Ascending aorta (tissue), 2 donors: Measurements from ENCODE around the gene CDCA3. TPM values are rescaled to one million over a fixed set of nuclear protein-coding genes. Genes with fewer than 3 reads are reported as not detected.
"Not testable (repeated sequence)": the region's sequence is repeated elsewhere in the genome, so short reads cannot be mapped to it uniquely, and the experiment has no call there.

Experiments
- DNase-seq, 2 donors: peaks; one replicate each; pipeline ENCODE4 v3.0.0-alpha.2; 2019; ENCODE audit warnings: low spot score in 2 of 2
- H3K27ac ChIP-seq, 2 donors: fragments of 200-600 bp; sonication (generic); one replicate each; pipeline ENCODE4 v1.5.1; 2016 to 2017; ENCODE audit warnings: mild to moderate bottlenecking in 1 of 2
- H3K27me3 ChIP-seq: fragments of 200-600 bp; sonication (generic); one replicate; pipeline ENCODE4 v1.5.1; 2017
- H3K36me3 ChIP-seq, 2 donors: fragments of 200-600 bp; sonication (generic); one replicate each; pipeline ENCODE4 v1.5.1; 2016
- H3K4me1 ChIP-seq, 2 donors: fragments of 200-600 bp; sonication (generic); one replicate each; pipeline ENCODE4 v1.5.1; 2016 to 2017; ENCODE audit warnings: mild to moderate bottlenecking in 1 of 2
- H3K4me3 ChIP-seq, 2 donors: fragments of 200-600 bp; sonication (generic); one replicate each; pipeline ENCODE4 v1.5.1; 2016 to 2017; ENCODE audit warnings: mild to moderate bottlenecking in 1 of 2
- H3K9me3 ChIP-seq, 2 donors: fragments of 200-600 bp; sonication (generic); one replicate each; pipeline ENCODE4 v1.5.1; 2016
- intact Hi-C: fragments of 100-400 bp; cut with DNase I; formaldehyde crosslinking; loops from one replicate; pipeline ENCODE4 v1.15.1; 2023
- total RNA-seq: library from RNA; depleted of rRNA; stranded (reverse); fragments of >200 nt; gene quantifications from one replicate; pipeline ENCODE4 v1.1.0, GENCODE V29; 2016
- TF ChIP-seq, protein P1 (sequence below), 3 experiments: fragments of 200-600 bp in 2 of 3; fragments of 450-650 bp in 1 of 3; sonication (generic) in 2 of 3; IDR thresholded peaks; one replicate each; pipeline ENCODE4 v1.5.1; 2016 to 2019; ENCODE audit warnings: antibody characterized with exemption in 3 of 3, mild to moderate bottlenecking in 1 of 3, moderate library complexity in 1 of 3

CDCA3 gene
- total RNA-seq, 1 donor from 2014 or later, result not detected

DNA sequence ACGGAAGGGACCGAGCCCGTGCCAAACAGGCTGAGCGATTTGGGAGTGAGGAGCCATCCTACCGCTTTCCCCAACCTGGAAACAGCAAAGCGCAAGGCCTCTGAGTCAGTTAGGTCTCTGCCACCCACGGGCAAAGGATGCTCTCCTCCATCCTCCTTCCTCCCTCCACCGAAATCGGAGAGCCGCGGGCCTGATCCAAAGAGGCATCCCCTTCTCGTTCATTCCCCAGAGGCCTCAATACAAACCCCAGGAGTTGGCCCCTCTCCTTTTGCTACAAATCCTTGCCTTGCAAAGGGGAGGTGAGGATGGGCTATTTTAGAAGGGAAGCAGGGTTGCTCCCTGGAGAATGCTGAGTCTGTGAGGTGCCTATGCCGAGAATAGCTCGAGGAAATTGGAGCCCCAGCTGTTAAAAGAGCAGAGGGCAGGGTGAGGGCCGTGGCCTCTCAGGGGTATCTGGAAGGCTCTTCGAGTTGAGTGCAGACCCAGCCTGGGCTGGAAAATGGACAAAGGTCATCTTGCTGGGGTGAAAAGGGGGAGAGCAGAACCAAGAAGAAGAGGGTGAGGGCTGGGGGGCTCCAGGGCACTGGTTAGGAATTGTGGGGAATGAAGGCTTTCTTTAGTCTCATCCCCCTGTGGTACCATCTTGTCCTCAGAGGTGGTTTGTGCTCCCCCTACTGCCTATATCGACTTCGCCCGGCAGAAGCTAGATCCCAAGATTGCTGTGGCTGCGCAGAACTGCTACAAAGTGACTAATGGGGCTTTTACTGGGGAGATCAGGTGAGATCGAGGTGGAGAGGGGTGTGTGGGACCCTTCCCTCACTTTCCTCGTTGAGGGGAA lies 17.3 kb upstream of the CDCA3 start:
- Histone ChIP-seq H3K4me3 (peak overlapping the region; percentile 91 to 94), H3K4me1 (peaks cover 14 to 40% of the 10 kb centered on the region in 2 donors), H3K27ac (peak overlapping the region; percentile 99), H3K27me3 (no peaks in the 10 kb centered on the region), H3K36me3 (peaks cover 37 to 40% of the 10 kb centered on the region in 2 donors), H3K9me3 (no peaks in the 10 kb centered on the region)
- no peak for DNase-seq
- TF ChIP-seq, protein P1, sequence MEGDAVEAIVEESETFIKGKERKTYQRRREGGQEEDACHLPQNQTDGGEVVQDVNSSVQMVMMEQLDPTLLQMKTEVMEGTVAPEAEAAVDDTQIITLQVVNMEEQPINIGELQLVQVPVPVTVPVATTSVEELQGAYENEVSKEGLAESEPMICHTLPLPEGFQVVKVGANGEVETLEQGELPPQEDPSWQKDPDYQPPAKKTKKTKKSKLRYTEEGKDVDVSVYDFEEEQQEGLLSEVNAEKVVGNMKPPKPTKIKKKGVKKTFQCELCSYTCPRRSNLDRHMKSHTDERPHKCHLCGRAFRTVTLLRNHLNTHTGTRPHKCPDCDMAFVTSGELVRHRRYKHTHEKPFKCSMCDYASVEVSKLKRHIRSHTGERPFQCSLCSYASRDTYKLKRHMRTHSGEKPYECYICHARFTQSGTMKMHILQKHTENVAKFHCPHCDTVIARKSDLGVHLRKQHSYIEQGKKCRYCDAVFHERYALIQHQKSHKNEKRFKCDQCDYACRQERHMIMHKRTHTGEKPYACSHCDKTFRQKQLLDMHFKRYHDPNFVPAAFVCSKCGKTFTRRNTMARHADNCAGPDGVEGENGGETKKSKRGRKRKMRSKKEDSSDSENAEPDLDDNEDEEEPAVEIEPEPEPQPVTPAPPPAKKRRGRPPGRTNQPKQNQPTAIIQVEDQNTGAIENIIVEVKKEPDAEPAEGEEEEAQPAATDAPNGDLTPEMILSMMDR (IDR thresholded peaks at IDR 0.05), result no peak
- intact Hi-C loops, result loop anchor here (1.0 to 2.0 kb wide), 2 partner anchors 56 to 97 kb away; no protein-coding TSS in a partner anchor

DNA sequence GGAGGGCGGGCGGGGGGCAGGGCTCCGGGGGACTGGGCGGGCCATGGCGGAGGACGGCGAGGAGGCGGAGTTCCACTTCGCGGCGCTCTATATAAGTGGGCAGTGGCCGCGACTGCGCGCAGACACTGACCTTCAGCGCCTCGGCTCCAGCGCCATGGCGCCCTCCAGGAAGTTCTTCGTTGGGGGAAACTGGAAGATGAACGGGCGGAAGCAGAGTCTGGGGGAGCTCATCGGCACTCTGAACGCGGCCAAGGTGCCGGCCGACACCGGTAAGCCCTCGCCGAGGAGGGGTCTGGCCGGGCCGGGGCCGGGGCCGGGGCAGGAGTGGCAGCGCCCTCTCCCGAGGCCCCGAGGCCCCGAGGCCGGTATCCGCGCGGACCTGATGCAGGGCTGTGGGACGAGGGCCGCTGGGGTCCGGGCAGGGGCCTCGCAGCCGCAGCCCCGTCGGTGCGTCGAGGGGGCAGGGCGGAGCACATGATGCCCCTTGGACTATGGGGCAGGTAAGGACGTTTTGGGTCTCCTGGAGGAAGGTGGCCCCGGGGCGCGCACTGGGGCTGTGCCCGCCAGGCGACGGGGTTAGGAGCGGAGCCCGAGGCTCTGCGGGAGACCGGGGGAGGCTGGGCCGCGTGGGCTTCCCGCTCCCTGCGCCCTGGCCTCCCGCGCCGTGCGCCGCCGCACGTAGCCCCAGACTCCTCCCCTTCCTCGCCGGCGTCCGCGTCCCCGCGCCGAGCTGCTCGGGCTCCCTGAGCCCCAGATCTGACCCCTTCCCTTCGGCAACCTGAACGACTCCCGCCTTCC lies 16.5 kb upstream of the CDCA3 start, which contains the start of gene TPI1:
TSS of gene TPI1 (plus strand) at position 119 of the 798 bp plus-strand sequence. CDS start at position 155, 36 bp downstream.
- no peaks in the 10 kb centered on the region for H3K27me3 ChIP-seq
- intact Hi-C loops, result loop anchor here (1.0 to 2.0 kb wide), 4 partner anchors 15 to 76 kb away; partner anchors contain the start of genes LRRC23, RNU7-1 and USP5
- H3K36me3 ChIP-seq, result peaks cover 43 to 48% of the 10 kb centered on the region in 2 donors
- TF ChIP-seq, protein P1 (IDR thresholded peaks at IDR 0.05), result peak in 2 of 3 experiments; percentile 3 to 11
- DNase-seq, result no peak
- peak within 1 kb of the TSS; percentile 91 to 94 for H3K4me3 ChIP-seq
- H3K27ac ChIP-seq, result peak within 1 kb of the TSS; percentile 99
- H3K4me1 ChIP-seq, result peaks cover 14 to 40% of the 10 kb centered on the region in 2 donors
- no peaks in the 10 kb centered on the region for H3K9me3 ChIP-seq

- peaks cover 49 to 54% of the 10 kb centered on the region in 2 donors for H3K36me3 ChIP-seq
- TF ChIP-seq, protein P1 (IDR thresholded peaks at IDR 0.05), result no peak
Measured at GRCh38 chr12:6866920-6867412, 15.9 kb upstream of the CDCA3 start.

DNA sequence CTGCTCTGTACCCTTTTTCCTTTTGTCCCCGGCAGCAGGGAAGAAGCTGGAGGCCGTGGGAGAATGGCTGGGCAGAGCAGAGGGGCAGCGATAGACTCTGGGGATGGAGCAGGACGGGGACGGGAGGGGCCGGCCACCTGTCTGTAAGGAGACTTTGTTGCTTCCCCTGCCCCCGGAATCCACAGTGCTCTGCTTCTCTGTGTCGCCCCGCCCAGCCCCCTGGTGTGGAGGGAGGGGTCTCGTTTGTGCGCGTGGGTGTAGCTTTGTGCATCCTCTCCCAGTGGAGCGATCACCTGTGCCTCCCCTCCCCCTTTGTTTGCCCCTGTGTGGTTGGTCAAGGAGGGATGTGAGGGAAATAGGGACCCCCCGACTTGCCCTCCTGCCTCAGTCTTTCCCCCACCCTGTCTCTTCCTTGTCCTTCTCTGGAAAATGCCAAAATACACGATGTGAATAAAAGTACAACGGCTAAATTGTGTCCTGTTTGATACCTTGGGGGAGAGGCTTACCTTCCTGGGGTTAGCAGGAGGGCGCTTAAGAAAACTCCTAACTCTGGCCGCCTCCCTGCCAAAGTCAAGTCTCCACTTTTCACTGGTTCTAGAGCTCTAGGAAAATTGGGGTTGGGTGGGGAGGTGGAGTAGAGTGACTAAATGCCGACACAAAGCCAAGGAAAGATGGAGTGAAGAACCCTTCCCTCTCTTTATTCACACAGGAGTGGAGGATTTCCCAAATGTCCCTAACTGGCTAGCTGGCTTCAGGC lies 15.3 kb upstream of the CDCA3 start:
- DNase-seq, result no peak
- H3K27me3 ChIP-seq, result no peaks in the 10 kb centered on the region
- intact Hi-C loops, result loop anchor here (2.0 kb wide), 1 partner anchor 14 kb away; the partner anchor contains the start of gene USP5
- H3K4me3 ChIP-seq, result peak overlapping the region; percentile 91 to 94
- H3K4me1 ChIP-seq, result peaks cover 7 to 32% of the 10 kb centered on the region in 2 donors
- H3K27ac ChIP-seq, result peak overlapping the region; percentile 99
- peaks cover 54 to 61% of the 10 kb centered on the region in 2 donors for H3K36me3 ChIP-seq
- no peaks in the 10 kb centered on the region for H3K9me3 ChIP-seq
- TF ChIP-seq, protein P1 (IDR thresholded peaks at IDR 0.05), result no peak

More at GRCh38 chr12:6866920-6867412, 15.9 kb upstream of the CDCA3 start:
- Histone ChIP-seq H3K4me1 (peaks cover 12 to 38% of the 10 kb centered on the region in 2 donors), H3K4me3 (peak overlapping the region; percentile 91 to 94), H3K27me3 (no peaks in the 10 kb centered on the region), H3K27ac (peak overlapping the region; percentile 99), H3K9me3 (no peaks in the 10 kb centered on the region)
- peak in 1 of 2 donors; percentile 91 for DNase-seq
- intact Hi-C loops, result loop anchor here (1.0 to 2.0 kb wide), 3 partner anchors 14 to 76 kb away; partner anchors contain the start of genes LRRC23, RNU7-1 and USP5

DNA sequence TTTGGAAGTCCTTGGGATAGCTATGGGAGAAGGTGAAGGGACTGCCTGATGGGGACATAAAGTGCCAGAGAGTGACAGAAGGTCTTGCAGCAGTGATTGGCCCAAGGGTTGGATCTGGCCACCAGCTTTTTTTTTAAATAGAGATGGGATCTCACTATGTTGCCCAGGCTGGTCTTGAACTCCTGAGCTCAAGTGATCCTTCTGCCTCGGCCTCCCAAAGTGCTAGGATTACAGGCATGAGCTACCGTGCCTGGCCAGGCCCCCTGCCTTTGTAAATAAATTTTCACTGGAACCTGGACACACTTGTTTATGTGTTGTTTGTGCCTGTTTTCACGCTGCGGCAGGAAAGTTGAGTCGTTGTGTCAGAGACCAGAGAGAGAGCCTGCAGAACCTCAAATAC lies 14.2 kb upstream of the CDCA3 start:
- intact Hi-C loops, H3K4me3 ChIP-seq, H3K27me3 ChIP-seq, H3K9me3 ChIP-seq, H3K27ac ChIP-seq, DNase-seq: not testable (repeated sequence)
- H3K36me3 ChIP-seq, result peaks cover 54 to 61% of the 10 kb centered on the region in 2 donors
- peaks cover 7 to 27% of the 10 kb centered on the region in 2 donors for H3K4me1 ChIP-seq
